Endometrial microvascular endothelial cells (primary cell): ENCODE data around the gene ALG14. TPM values are rescaled to one million over a fixed set of nuclear protein-coding genes. Genes with fewer than 3 reads are reported as not detected.
"Not testable (repeated sequence)": the region's sequence is repeated elsewhere in the genome, so short reads cannot be mapped to it uniquely, and the experiment has no call there.

Source experiments
- in situ Hi-C: cut with HindIII; loops from 2 replicates; pipeline ENCODE4 v1.10.0; 2017; ENCODE audit warnings: low sequenced_read_pairs, low pct_unique_long_range_greater_than_20kb; ENCODE audit errors: inconsistent ontology term
- total RNA-seq: library from RNA; depleted of rRNA; stranded (reverse); fragments of >200 nt; gene quantifications from one replicate; pipeline ENCODE4 v1.2.3, GENCODE V29; 2015; ENCODE audit errors: inconsistent ontology term

Gene ALG14
- total RNA-seq: 1.2 TPM

GRCh38 chr1:95072532-95073419, at the start of gene ALG14:
Gene ALG14 (minus strand): TSS chr1:95072951. CDS start chr1:95072898, 53 bp downstream.
- in situ Hi-C loops: loop anchor here (25.0 kb wide), 1 partner anchor 165 kb away; the partner anchor contains the start of gene RWDD3

GRCh38 chr1:95122151-95122697, 49.5 kb upstream of the ALG14 start:
- in situ Hi-C loops: no loop called here

- in situ Hi-C loops: no loop called here
Observed at GRCh38 chr1:95119273-95119672, 46.5 kb upstream of the ALG14 start.

- in situ Hi-C loops: no loop called here
Observed at GRCh38 chr1:95118710-95119109, 46.0 kb upstream of the ALG14 start.

GRCh38 chr1:95118067-95118499, 45.3 kb upstream of the ALG14 start:
- in situ Hi-C loops: no loop called here

- in situ Hi-C loops: no loop called here
Observed at GRCh38 chr1:95117207-95118066, 44.7 kb upstream of the ALG14 start, which contains the start of gene TLCD4. Gene TLCD4 (plus strand): TSS chr1:95117355. CDS start chr1:95143902, 26,547 bp downstream.

GRCh38 chr1:95116580-95117206, 43.9 kb upstream of the ALG14 start:
- in situ Hi-C loops: no loop called here

- in situ Hi-C loops: no loop called here
Observed at GRCh38 chr1:95115708-95116137, 43.0 kb upstream of the ALG14 start.

GRCh38 chr1:95113684-95114083, 40.9 kb upstream of the ALG14 start:
- in situ Hi-C loops: no loop called here

- in situ Hi-C loops: no loop called here
Observed at GRCh38 chr1:95111014-95111413, 38.3 kb upstream of the ALG14 start.

- in situ Hi-C loops: no loop called here
Observed at GRCh38 chr1:95108792-95109191, 36.0 kb upstream of the ALG14 start.

GRCh38 chr1:95098196-95098595, 25.4 kb upstream of the ALG14 start:
- in situ Hi-C loops: no loop called here

- in situ Hi-C loops: no loop called here
Observed at GRCh38 chr1:95097426-95097825, 24.7 kb upstream of the ALG14 start.

GRCh38 chr1:95096218-95096841, 23.6 kb upstream of the ALG14 start:
- in situ Hi-C loops: no loop called here

- in situ Hi-C loops: no loop called here
Observed at GRCh38 chr1:95095833-95096217, 23.1 kb upstream of the ALG14 start.

- in situ Hi-C loops: no loop called here
Observed at GRCh38 chr1:95094923-95095322, 22.2 kb upstream of the ALG14 start.

- in situ Hi-C loops: no loop called here
Observed at GRCh38 chr1:95093296-95093695, 20.5 kb upstream of the ALG14 start.

GRCh38 chr1:95092891-95093290, 20.1 kb upstream of the ALG14 start:
- in situ Hi-C loops: not testable (repeated sequence)
